IPS DF 6.9 (cell line): Measurements from ENCODE around the gene GJA9.
"Not testable (repeated sequence)": the region's sequence is repeated elsewhere in the genome, so short reads cannot be mapped to it uniquely, and the experiment has no call there.

Experiments used
- DNase-seq: peaks from one replicate; pipeline ENCODE4 v3.0.0-alpha.2; 2013; ENCODE audit warnings: low read depth, low spot score
- H3K27ac ChIP-seq: one replicate; pipeline ENCODE4 v1.5.1; 2013; ENCODE audit warnings: low read length, control low read depth
- H3K27me3 ChIP-seq: 2 replicates; pipeline ENCODE4 v1.6.1; 2013; ENCODE audit warnings: mild to moderate bottlenecking, low read length; ENCODE audit not compliant: control insufficient read depth, insufficient read depth
- H3K36me3 ChIP-seq: 2 replicates; pipeline ENCODE4 v1.6.1; 2013; ENCODE audit warnings: low read length; ENCODE audit not compliant: control insufficient read depth, insufficient read depth
- H3K4me1 ChIP-seq: 2 replicates; pipeline ENCODE4 v1.6.1; 2013; ENCODE audit warnings: low read length; ENCODE audit not compliant: control insufficient read depth, insufficient read depth
- H3K4me3 ChIP-seq: 2 replicates; pipeline ENCODE4 v1.5.1; 2013; ENCODE audit warnings: mild to moderate bottlenecking, low read length
- H3K9me3 ChIP-seq: 2 replicates; pipeline ENCODE4 v1.6.1; 2013; ENCODE audit warnings: low read length, inconsistent platforms; ENCODE audit not compliant: control insufficient read depth, insufficient read depth
- WGBS: extraction: QIAGEN DNeasy Blood & Tissue Kit; methylation state at CpG from one replicate; pipeline ENCODE4 v1.1.7; 2013; ENCODE audit warnings: mixed read lengths, missing lambda C conversion rate; ENCODE audit not compliant: insufficient read length, insufficient coverage; 5-methylcytosine and 5-hydroxymethylcytosine counted together

The GJA9 gene

GRCh38 chr1:38858833-38859560, 22.4 kb downstream of the GJA9 start:
- no peak overlapping the region for H3K27ac ChIP-seq
- no peak for DNase-seq
- H3K27me3 ChIP-seq = no peaks in the 10 kb centered on the region
- H3K4me1 ChIP-seq = no peaks in the 10 kb centered on the region
- peak overlapping the region; percentile 77 for H3K4me3 ChIP-seq
- WGBS = no CpG with 5 or more reads among the region's 51 CpGs
- H3K9me3 ChIP-seq = no peaks in the 10 kb centered on the region
- H3K36me3 ChIP-seq = peaks cover 5% of the 10 kb centered on the region; the same call in 1 of the 2 replicates

GRCh38 chr1:38852780-38853179, 28.6 kb downstream of the GJA9 start:
- WGBS = no CpG with 5 or more reads among the region's 4 CpGs
- no peak overlapping the region for H3K27ac ChIP-seq
- H3K4me1 ChIP-seq = no peaks in the 10 kb centered on the region
- H3K36me3 ChIP-seq = peaks cover 3% of the 10 kb centered on the region; the same call in 1 of the 2 replicates
- no peaks in the 10 kb centered on the region; the same call in 1 of the 2 replicates for H3K27me3 ChIP-seq
- no peak for DNase-seq
- H3K9me3 ChIP-seq = no peaks in the 10 kb centered on the region
- H3K4me3 ChIP-seq = no peak overlapping the region

GRCh38 chr1:38848071-38848470, 33.3 kb downstream of the GJA9 start:
- Histone ChIP-seq H3K27me3 (no peaks in the 10 kb centered on the region; the same call in 1 of the 2 replicates), H3K9me3 (no peaks in the 10 kb centered on the region), H3K36me3 (no peaks in the 10 kb centered on the region), H3K4me1 (no peaks in the 10 kb centered on the region), H3K27ac (no peak overlapping the region), H3K4me3 (no peak overlapping the region)
- no peak for DNase-seq
- WGBS = no CpG with 5 or more reads among the region's 1 CpG

- no peak for DNase-seq
- H3K36me3 ChIP-seq = no peaks in the 10 kb centered on the region
- H3K9me3 ChIP-seq = no peaks in the 10 kb centered on the region
- H3K4me1 ChIP-seq = no peaks in the 10 kb centered on the region
- no peaks in the 10 kb centered on the region; the same call in 1 of the 2 replicates for H3K27me3 ChIP-seq
- no peak overlapping the region for H3K27ac ChIP-seq
- H3K4me3 ChIP-seq = no peak overlapping the region
- no CpG with 5 or more reads among the region's 3 CpGs for WGBS
These were observed 35.2 kb downstream of the GJA9 start for GRCh38 chr1:38846210-38846609.

GRCh38 chr1:38845088-38845487, 36.3 kb downstream of the GJA9 start:
- H3K27ac ChIP-seq, H3K27me3 ChIP-seq, DNase-seq, H3K36me3 ChIP-seq, H3K4me1 ChIP-seq, H3K4me3 ChIP-seq, H3K9me3 ChIP-seq: not testable (repeated sequence)
- no CpG with 5 or more reads among the region's 3 CpGs for WGBS

- no peaks in the 10 kb centered on the region for H3K36me3 ChIP-seq
- H3K9me3 ChIP-seq = no peaks in the 10 kb centered on the region
- DNase-seq = no peak
- H3K4me3 ChIP-seq = no peak overlapping the region
- no CpG with 5 or more reads among the region's 2 CpGs for WGBS
- no peaks in the 10 kb centered on the region for H3K4me1 ChIP-seq
- no peaks in the 10 kb centered on the region for H3K27me3 ChIP-seq
- no peak overlapping the region for H3K27ac ChIP-seq
These were observed 41.1 kb downstream of the GJA9 start for GRCh38 chr1:38840281-38840680.

GRCh38 chr1:38839363-38839762, 42.0 kb downstream of the GJA9 start:
- no peak overlapping the region for H3K27ac ChIP-seq
- H3K4me3 ChIP-seq = no peak overlapping the region
- H3K27me3 ChIP-seq = no peaks in the 10 kb centered on the region
- no peaks in the 10 kb centered on the region for H3K36me3 ChIP-seq
- no peaks in the 10 kb centered on the region for H3K4me1 ChIP-seq
- no peak for DNase-seq
- WGBS = no CpG with 5 or more reads among the region's 9 CpGs
- H3K9me3 ChIP-seq = no peaks in the 10 kb centered on the region

GRCh38 chr1:38836316-38836715, 45.1 kb downstream of the GJA9 start:
- not testable (repeated sequence) for DNase-seq, H3K9me3 ChIP-seq, H3K4me3 ChIP-seq, H3K36me3 ChIP-seq, H3K27ac ChIP-seq, H3K4me1 ChIP-seq, H3K27me3 ChIP-seq
- WGBS = no CpG with 5 or more reads among the region's 10 CpGs

- H3K4me3 ChIP-seq = no peak overlapping the region
These were observed 46.2 kb downstream of the GJA9 start for GRCh38 chr1:38834937-38835827.

GRCh38 chr1:38834221-38834782, 47.1 kb downstream of the GJA9 start:
- no peak for DNase-seq
- H3K9me3 ChIP-seq = no peaks in the 10 kb centered on the region
- H3K4me1 ChIP-seq = no peaks in the 10 kb centered on the region

More at GRCh38 chr1:38834937-38835827, 46.2 kb downstream of the GJA9 start:
- Histone ChIP-seq H3K36me3 (no peaks in the 10 kb centered on the region), H3K27ac (no peak overlapping the region), H3K4me1 (no peaks in the 10 kb centered on the region), H3K27me3 (no peaks in the 10 kb centered on the region), H3K9me3 (no peaks in the 10 kb centered on the region)
- no CpG with 5 or more reads among the region's 3 CpGs for WGBS
- peak; percentile 85 for DNase-seq

More at GRCh38 chr1:38834221-38834782, 47.1 kb downstream of the GJA9 start:
- no peaks in the 10 kb centered on the region for H3K36me3 ChIP-seq
- H3K27ac ChIP-seq = no peak overlapping the region
- no peaks in the 10 kb centered on the region for H3K27me3 ChIP-seq
- no CpG with 5 or more reads among the region's 3 CpGs for WGBS
- H3K4me3 ChIP-seq = no peak overlapping the region
